ENCODE data around the gene MYO19. TPM values are rescaled to one million over a fixed set of nuclear protein-coding genes. Genes with fewer than 3 reads are reported as not detected.

MYO19 gene
- total RNA-seq, 1 donor from 2014 or later: 72.4 TPM

DNA sequence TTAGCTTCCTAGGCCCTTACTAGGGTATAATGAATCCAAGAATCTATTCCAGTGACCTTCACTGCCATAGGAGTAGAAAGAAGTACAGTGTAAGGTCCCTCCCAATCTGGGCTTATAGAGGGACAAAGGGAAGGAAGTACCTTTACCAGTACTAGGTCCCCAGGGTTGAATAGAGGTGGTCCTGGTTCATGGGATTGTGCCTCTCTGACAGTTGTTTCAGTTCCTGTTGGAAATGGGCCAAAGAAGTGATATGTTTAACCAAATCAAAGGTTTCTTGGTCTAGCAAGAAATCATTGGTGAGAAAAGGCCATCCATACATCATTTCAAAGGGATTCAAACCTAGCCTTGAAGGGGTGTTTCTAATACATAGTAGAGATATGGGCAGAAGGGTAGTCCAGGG, 64.2 kb downstream of the MYO19 start:
- Histone ChIP-seq H3F3A (ENCODE audit: low read depth) (no peaks in the 10 kb centered on the region), H3K27ac (no peak overlapping the region), H4K20me1 (ENCODE audit: low read depth) (no peaks in the 10 kb centered on the region), H3K9me3 (ENCODE audit: low read depth) (no peaks in the 10 kb centered on the region), H2AFZ (replicated peaks) (no peak overlapping the region), H3K4me3 (no peak overlapping the region), H3K36me3 (no peaks in the 10 kb centered on the region), H3K27me3 (peaks cover 77% of the 10 kb centered on the region), H3K4me2 (no peak overlapping the region), H3K79me2 (ENCODE audit: low read depth) (no peaks in the 10 kb centered on the region), H3K9ac (no peak overlapping the region), H3K4me1 (peaks cover 10% of the 10 kb centered on the region)
- H3K27ac Mint-ChIP-seq: no peak overlapping the region
- no peaks in the 10 kb centered on the region for H3K9me3 Mint-ChIP-seq
- peaks cover 38% of the 10 kb centered on the region for H3K27me3 Mint-ChIP-seq (ENCODE audit: insufficient read depth, low read depth)
- no peaks in the 10 kb centered on the region for H3K36me3 Mint-ChIP-seq
- peaks cover 5% of the 10 kb centered on the region for H3K4me1 Mint-ChIP-seq
- no peak overlapping the region for H3K4me3 Mint-ChIP-seq
- TF ChIP-seq EZH2phosphoT487 (IDR thresholded peaks at IDR 0.05) (no peak), EZH2 (IDR thresholded peaks at IDR 0.05) (no peak)
- TF ChIP-seq, protein P1, sequence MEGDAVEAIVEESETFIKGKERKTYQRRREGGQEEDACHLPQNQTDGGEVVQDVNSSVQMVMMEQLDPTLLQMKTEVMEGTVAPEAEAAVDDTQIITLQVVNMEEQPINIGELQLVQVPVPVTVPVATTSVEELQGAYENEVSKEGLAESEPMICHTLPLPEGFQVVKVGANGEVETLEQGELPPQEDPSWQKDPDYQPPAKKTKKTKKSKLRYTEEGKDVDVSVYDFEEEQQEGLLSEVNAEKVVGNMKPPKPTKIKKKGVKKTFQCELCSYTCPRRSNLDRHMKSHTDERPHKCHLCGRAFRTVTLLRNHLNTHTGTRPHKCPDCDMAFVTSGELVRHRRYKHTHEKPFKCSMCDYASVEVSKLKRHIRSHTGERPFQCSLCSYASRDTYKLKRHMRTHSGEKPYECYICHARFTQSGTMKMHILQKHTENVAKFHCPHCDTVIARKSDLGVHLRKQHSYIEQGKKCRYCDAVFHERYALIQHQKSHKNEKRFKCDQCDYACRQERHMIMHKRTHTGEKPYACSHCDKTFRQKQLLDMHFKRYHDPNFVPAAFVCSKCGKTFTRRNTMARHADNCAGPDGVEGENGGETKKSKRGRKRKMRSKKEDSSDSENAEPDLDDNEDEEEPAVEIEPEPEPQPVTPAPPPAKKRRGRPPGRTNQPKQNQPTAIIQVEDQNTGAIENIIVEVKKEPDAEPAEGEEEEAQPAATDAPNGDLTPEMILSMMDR (IDR thresholded peaks at IDR 0.05): no peak
- no peak for DNase-seq (ENCODE audit: low spot score)

DNA sequence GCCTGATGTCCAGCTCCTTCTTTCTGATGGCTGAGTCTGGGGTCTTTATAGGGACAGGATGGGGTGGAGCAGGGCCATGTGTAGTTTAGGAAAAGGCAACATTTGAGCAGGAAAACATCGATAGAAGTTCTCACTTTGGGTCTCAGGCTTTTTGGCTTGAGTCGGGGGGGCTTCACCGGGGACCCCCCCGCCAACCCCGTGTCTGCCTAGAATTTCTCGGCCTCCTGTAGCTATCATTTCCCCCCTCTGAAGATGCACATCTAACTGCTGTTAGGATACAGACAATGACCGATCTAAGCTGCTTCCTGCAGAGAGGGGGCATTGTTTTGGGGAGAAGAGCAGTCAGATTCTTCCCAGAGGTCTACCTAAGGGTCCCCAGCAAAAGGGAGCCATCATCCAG, 64.9 kb downstream of the MYO19 start:
- no peak overlapping the region for H3K27ac ChIP-seq
- TF ChIP-seq, protein P1 (IDR thresholded peaks at IDR 0.05): no peak
- TF ChIP-seq EZH2 (IDR thresholded peaks at IDR 0.05) (no peak), EZH2phosphoT487 (IDR thresholded peaks at IDR 0.05) (no peak)
- no peaks in the 10 kb centered on the region for H3K9me3 Mint-ChIP-seq

DNA sequence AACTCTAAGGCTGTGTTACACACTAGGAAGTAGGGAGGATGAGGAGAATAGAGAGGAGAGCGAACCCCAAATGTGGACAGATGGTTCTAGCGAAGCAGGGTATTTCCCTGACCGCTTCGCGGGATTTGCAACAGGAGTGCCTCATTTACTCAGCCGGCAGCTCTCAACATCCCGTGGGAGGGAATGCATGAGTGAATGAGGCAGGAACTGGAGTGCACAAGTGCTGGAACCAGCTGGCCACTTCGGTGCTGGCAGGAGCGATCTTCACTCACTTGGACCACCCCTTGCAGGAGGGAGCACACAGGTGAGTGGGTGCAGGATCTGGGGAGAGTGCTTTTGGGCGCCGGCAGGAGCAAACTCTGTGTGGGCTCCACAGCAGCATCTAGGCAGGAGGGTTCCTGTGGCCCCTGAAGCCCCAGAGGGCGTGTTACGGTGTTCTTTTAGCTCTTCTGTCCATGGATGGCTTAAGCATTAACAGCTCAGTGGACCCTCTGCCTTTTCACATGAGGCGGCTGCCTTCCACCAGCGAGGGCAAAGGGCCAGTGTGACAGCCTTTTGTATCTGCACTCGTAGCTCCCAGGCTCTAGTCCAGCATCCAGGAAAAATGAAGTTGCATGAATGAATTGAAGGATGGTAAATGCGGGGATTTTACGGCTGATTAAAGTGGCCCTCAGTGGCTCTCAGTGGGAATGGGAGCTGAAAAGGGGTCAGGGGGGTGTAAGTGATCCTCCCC, 65.6 kb downstream of the MYO19 start:
- H3K27ac Mint-ChIP-seq: no peak overlapping the region
- Histone ChIP-seq H3K36me3 (no peaks in the 10 kb centered on the region), H3F3A (ENCODE audit: low read depth) (no peaks in the 10 kb centered on the region), H3K27ac (no peak overlapping the region), H3K79me2 (ENCODE audit: low read depth) (no peaks in the 10 kb centered on the region), H3K4me2 (peak overlapping the region; percentile 39), H2AFZ (replicated peaks) (no peak overlapping the region), H3K9ac (no peak overlapping the region), H3K4me1 (peaks cover 10% of the 10 kb centered on the region), H3K4me3 (no peak overlapping the region), H4K20me1 (ENCODE audit: low read depth) (peaks cover 9% of the 10 kb centered on the region), H3K27me3 (peaks cover 91% of the 10 kb centered on the region), H3K9me3 (ENCODE audit: low read depth) (no peaks in the 10 kb centered on the region)
- peak; percentile 8 for DNase-seq (ENCODE audit: low spot score)
- H3K27me3 Mint-ChIP-seq (ENCODE audit: insufficient read depth, low read depth): peaks cover 39% of the 10 kb centered on the region
- TF ChIP-seq, protein P1 (IDR thresholded peaks at IDR 0.05): no peak
- TF ChIP-seq EZH2 (IDR thresholded peaks at IDR 0.05) (no peak), EZH2phosphoT487 (IDR thresholded peaks at IDR 0.05) (no peak)
- no peaks in the 10 kb centered on the region for H3K9me3 Mint-ChIP-seq
- H3K4me3 Mint-ChIP-seq: no peak overlapping the region
- peaks cover 5% of the 10 kb centered on the region for H3K4me1 Mint-ChIP-seq
- H3K36me3 Mint-ChIP-seq: no peaks in the 10 kb centered on the region

More for the DNA sequence above, 64.9 kb downstream of the MYO19 start:
- H3K27me3 Mint-ChIP-seq (ENCODE audit: insufficient read depth, low read depth): peaks cover 39% of the 10 kb centered on the region
- H3K27ac Mint-ChIP-seq: no peak overlapping the region
- Histone ChIP-seq H3K4me1 (peaks cover 10% of the 10 kb centered on the region), H3K9me3 (ENCODE audit: low read depth) (no peaks in the 10 kb centered on the region), H3K36me3 (no peaks in the 10 kb centered on the region), H3K4me3 (no peak overlapping the region), H4K20me1 (ENCODE audit: low read depth) (peaks cover 3% of the 10 kb centered on the region), H2AFZ (replicated peaks) (no peak overlapping the region), H3K9ac (no peak overlapping the region), H3K79me2 (ENCODE audit: low read depth) (no peaks in the 10 kb centered on the region), H3F3A (ENCODE audit: low read depth) (no peaks in the 10 kb centered on the region), H3K4me2 (no peak overlapping the region), H3K27me3 (peaks cover 85% of the 10 kb centered on the region)
- H3K36me3 Mint-ChIP-seq: no peaks in the 10 kb centered on the region
- no peak for DNase-seq (ENCODE audit: low spot score)
- H3K4me1 Mint-ChIP-seq: peaks cover 5% of the 10 kb centered on the region
- no peak overlapping the region for H3K4me3 Mint-ChIP-seq
